ENCODE measurements around the gene CRIM1.

The CRIM1 gene

GRCh38 chr2:36322108-36322507 is 33.5 kb upstream of the CRIM1 start:
- TF ChIP-seq CTCF (IDR thresholded peaks at IDR 0.05; ENCODE audit: borderline replicate concordance, extremely low read depth, low read length, poor library complexity, severe bottlenecking) (peak; percentile 32), EZH2 (IDR thresholded peaks at IDR 0.05; ENCODE audit: borderline replicate concordance, low read depth, low read length, severe bottlenecking) (no peak)
- no peaks in the 10 kb centered on the region for H3K36me3 ChIP-seq (ENCODE audit: insufficient read depth, low read length)
- H2AFZ ChIP-seq (ENCODE audit: low read depth, low read length) = no peak overlapping the region
- peaks cover 2% of the 10 kb centered on the region for H3K9me3 ChIP-seq (ENCODE audit: insufficient read depth, low read length, severe bottlenecking)
- H3K4me1 ChIP-seq (ENCODE audit: insufficient read depth, low read length) = no peaks in the 10 kb centered on the region
- no peaks in the 10 kb centered on the region for H4K20me1 ChIP-seq (ENCODE audit: insufficient read depth, low read length)
- no peak overlapping the region for H3K4me3 ChIP-seq (ENCODE audit: low read depth in 1 of 2, low read length in 2 of 2)
- no peaks in the 10 kb centered on the region for H3K79me2 ChIP-seq (ENCODE audit: insufficient read depth, low read length)
- no peak for DNase-seq
- ATAC-seq (ENCODE audit: insufficient read depth, low read depth) = no peak
- no peak overlapping the region for H3K27ac ChIP-seq (ENCODE audit: low read length)
- H3K4me2 ChIP-seq (ENCODE audit: insufficient read depth, low read length) = no peak overlapping the region
- no peak overlapping the region for H3K9ac ChIP-seq (ENCODE audit: low read depth, low read length)
- H3K27me3 ChIP-seq (ENCODE audit: insufficient read depth, low read length, poor library complexity) = no peaks in the 10 kb centered on the region

DNA sequence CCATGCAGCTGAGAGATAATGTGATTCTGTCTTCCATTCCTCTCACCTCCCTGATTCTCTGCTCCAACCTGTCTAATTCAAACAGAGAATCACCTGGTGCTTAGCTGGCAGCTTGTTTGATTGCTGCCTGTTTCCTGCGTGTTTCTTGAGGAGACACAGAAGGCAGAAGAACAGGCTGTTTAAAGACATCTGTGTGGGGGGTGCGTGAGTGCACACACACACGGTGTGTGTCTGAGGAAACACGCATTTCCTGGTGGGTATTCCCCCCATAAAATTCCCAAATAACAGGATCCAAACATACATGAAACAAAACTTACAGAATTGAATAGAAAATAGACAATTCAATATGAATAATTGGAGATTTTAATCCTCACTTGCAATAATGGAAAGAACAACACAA is 29.3 kb upstream of the CRIM1 start:
- Histone ChIP-seq H3K27ac (ENCODE audit: low read length) (no peak overlapping the region), H3K4me1 (ENCODE audit: insufficient read depth, low read length) (no peaks in the 10 kb centered on the region), H3K9ac (ENCODE audit: low read depth, low read length) (no peak overlapping the region), H3K27me3 (ENCODE audit: insufficient read depth, low read length, poor library complexity) (no peaks in the 10 kb centered on the region), H4K20me1 (ENCODE audit: insufficient read depth, low read length) (no peaks in the 10 kb centered on the region), H3K4me2 (ENCODE audit: insufficient read depth, low read length) (no peak overlapping the region), H3K9me3 (ENCODE audit: insufficient read depth, low read length, severe bottlenecking) (no peaks in the 10 kb centered on the region), H3K36me3 (ENCODE audit: insufficient read depth, low read length) (no peaks in the 10 kb centered on the region), H3K4me3 (ENCODE audit: low read depth in 1 of 2, low read length in 2 of 2) (no peak overlapping the region), H3K79me2 (ENCODE audit: insufficient read depth, low read length) (no peaks in the 10 kb centered on the region), H2AFZ (ENCODE audit: low read depth, low read length) (no peak overlapping the region)
- ATAC-seq (ENCODE audit: insufficient read depth, low read depth) (no peak), DNase-seq (no peak)
- TF ChIP-seq CTCF (IDR thresholded peaks at IDR 0.05; ENCODE audit: borderline replicate concordance, extremely low read depth, low read length, poor library complexity, severe bottlenecking) (no peak), EZH2 (IDR thresholded peaks at IDR 0.05; ENCODE audit: borderline replicate concordance, low read depth, low read length, severe bottlenecking) (no peak)

DNA sequence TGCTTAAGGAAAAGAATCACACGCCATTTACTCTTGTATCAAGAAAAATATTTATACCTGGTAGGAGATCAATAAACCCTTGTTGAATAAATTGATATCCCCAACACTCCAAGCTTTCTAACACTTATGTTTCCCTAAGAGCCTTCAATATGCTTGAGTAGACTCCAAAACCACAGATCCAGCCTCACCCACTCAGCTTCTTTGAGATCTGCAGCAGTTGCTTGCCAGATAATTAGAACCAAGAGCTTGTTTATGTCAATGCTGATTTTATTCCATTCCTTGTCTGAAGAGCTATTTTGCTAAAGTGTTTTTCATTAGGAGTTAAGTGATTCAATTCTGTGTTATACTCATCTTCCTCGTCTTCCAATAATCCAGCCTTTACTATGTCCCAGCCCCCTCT is 26.3 kb upstream of the CRIM1 start:
- no peaks in the 10 kb centered on the region for H3K79me2 ChIP-seq (ENCODE audit: insufficient read depth, low read length)
- no peak overlapping the region for H2AFZ ChIP-seq (ENCODE audit: low read depth, low read length)
- ATAC-seq (ENCODE audit: insufficient read depth, low read depth) = no peak
- H3K27me3 ChIP-seq (ENCODE audit: insufficient read depth, low read length, poor library complexity) = no peaks in the 10 kb centered on the region
- no peak for DNase-seq
- no peaks in the 10 kb centered on the region for H4K20me1 ChIP-seq (ENCODE audit: insufficient read depth, low read length)
- H3K4me2 ChIP-seq (ENCODE audit: insufficient read depth, low read length) = no peak overlapping the region
- H3K9me3 ChIP-seq (ENCODE audit: insufficient read depth, low read length, severe bottlenecking) = no peaks in the 10 kb centered on the region
- no peak overlapping the region for H3K27ac ChIP-seq (ENCODE audit: low read length)
- H3K4me1 ChIP-seq (ENCODE audit: insufficient read depth, low read length) = no peaks in the 10 kb centered on the region
- H3K9ac ChIP-seq (ENCODE audit: low read depth, low read length) = no peak overlapping the region
- no peak overlapping the region for H3K4me3 ChIP-seq (ENCODE audit: low read depth in 1 of 2, low read length in 2 of 2)
- H3K36me3 ChIP-seq (ENCODE audit: insufficient read depth, low read length) = no peaks in the 10 kb centered on the region
- no peak for TF ChIP-seq EZH2 (IDR thresholded peaks at IDR 0.05; ENCODE audit: borderline replicate concordance, low read depth, low read length, severe bottlenecking)
- TF ChIP-seq CTCF (IDR thresholded peaks at IDR 0.05; ENCODE audit: borderline replicate concordance, extremely low read depth, low read length, poor library complexity, severe bottlenecking) = no peak

Measured in DND-41 (cell line).